Natural killer cell (primary cell): ENCODE data around the gene ACVR1. TPM values are rescaled to one million over a fixed set of nuclear protein-coding genes. Genes with fewer than 3 reads are reported as not detected.
A peak's percentile ranks its signal among the peaks of the same experiment; 100 is the strongest.

Experiments used
- ATAC-seq, 3 donors: fragments of 150-1000 bp in 2 of 3; fragments of 200-7000 bp in 1 of 3; cut with Tn5 transposase; 1 replicate in 1 of 3; 2 replicates in 2 of 3; pipeline ENCODE4 v1.10.0; 2021; ENCODE audit warnings: mild to moderate bottlenecking in 2 of 3, moderate library complexity in 2 of 3
- DNase-seq, 2 donors: peaks; one replicate each; pipeline versions ENCODE4 v3.0.0 to v3.0.0-alpha.2; 2013 to 2021; ENCODE audit warnings: mixed read lengths in 1 of 2
- H3K27ac ChIP-seq: one replicate; pipeline ENCODE4 v1.5.1; 2013; ENCODE audit warnings: mild to moderate bottlenecking, low read length
- H3K27me3 ChIP-seq: one replicate; pipeline ENCODE4 v1.6.1; 2013; ENCODE audit warnings: low read length; ENCODE audit not compliant: control insufficient read depth, insufficient read depth
- H3K36me3 ChIP-seq: one replicate; pipeline ENCODE4 v1.6.1; 2013; ENCODE audit warnings: low read length; ENCODE audit not compliant: control insufficient read depth, insufficient read depth
- H3K4me1 ChIP-seq: one replicate; pipeline ENCODE4 v1.6.1; 2013; ENCODE audit warnings: low read length; ENCODE audit not compliant: control insufficient read depth, insufficient read depth
- H3K4me3 ChIP-seq: one replicate; pipeline ENCODE4 v1.5.1; 2013; ENCODE audit warnings: low read length
- H3K9me3 ChIP-seq: one replicate; pipeline ENCODE4 v1.6.1; 2013; ENCODE audit warnings: low read length; ENCODE audit not compliant: control insufficient read depth, insufficient read depth
- H3K27ac Mint-ChIP-seq, 2 donors: one replicate each; pipeline ENCODE4 v1.8.0; 2022; ENCODE audit warnings: mild to moderate bottlenecking in 2 of 2, mixed read lengths in 2 of 2, moderate library complexity in 1 of 2
- H3K27me3 Mint-ChIP-seq, 2 donors: one replicate each; pipeline ENCODE4 v1.8.0; 2022; ENCODE audit warnings: low read depth in 2 of 2, mixed read lengths in 2 of 2
- H3K36me3 Mint-ChIP-seq: one replicate; pipeline ENCODE4 v1.8.0; 2022; ENCODE audit warnings: mixed read lengths
- H3K4me1 Mint-ChIP-seq, 2 donors: one replicate each; pipeline ENCODE4 v1.8.0; 2022; ENCODE audit warnings: mixed read lengths in 2 of 2
- H3K4me3 Mint-ChIP-seq: one replicate; pipeline ENCODE4 v1.8.0; 2022; ENCODE audit warnings: mild to moderate bottlenecking, moderate library complexity, mixed read lengths
- H3K9me3 Mint-ChIP-seq, 2 donors: one replicate each; pipeline ENCODE4 v1.8.0; 2022; ENCODE audit warnings: mixed read lengths in 2 of 2
- CTCF ChIP-seq: fragments of 200-600 bp; IDR thresholded peaks from one replicate; pipeline ENCODE4 v1.8.0; 2022; ENCODE audit warnings: antibody characterized with exemption
- WGBS: methylation state at CpG from one replicate; pipeline ENCODE4 v1.1.7; 2013; ENCODE audit warnings: missing lambda C conversion rate; ENCODE audit not compliant: insufficient coverage; 5-methylcytosine and 5-hydroxymethylcytosine counted together
- intact Hi-C: fragments of 100-400 bp; cut with micrococcal nuclease; formaldehyde crosslinking; loops from one replicate; pipeline ENCODE4 v1.14.2; 2022
- total RNA-seq, 4 donors: library from RNA; stranded (reverse); fragments of 120-200 nt in 1 of 4; gene quantifications; one replicate each; pipeline versions ENCODE4 v1.2.3 to v1.2.4, GENCODE V29; 2013 to 2022

Gene ACVR1
- total RNA-seq, 3 donors from 2014 or later (not counting 1 experiment from before 2014, with no cell fraction given), result 3.3 to 6.9 (median 6.1) TPM

GRCh38 chr2:157839822-157840221, 36.3 kb downstream of the ACVR1 start:
- H3K36me3 Mint-ChIP-seq, result no peaks in the 10 kb centered on the region
- no peaks in the 10 kb centered on the region for H3K9me3 Mint-ChIP-seq
- no peaks in the 10 kb centered on the region for H3K36me3 ChIP-seq
- no peak overlapping the region for H3K27ac Mint-ChIP-seq
- no peaks in the 10 kb centered on the region for H3K27me3 Mint-ChIP-seq
- H3K27me3 ChIP-seq, result no peaks in the 10 kb centered on the region
- 94% methylated on average over 2 of the region's 2 CpGs for WGBS
- TF ChIP-seq CTCF, result no peak
- no peak for DNase-seq
- no peak for ATAC-seq
- H3K9me3 ChIP-seq, result no peaks in the 10 kb centered on the region
- H3K4me3 Mint-ChIP-seq, result no peak overlapping the region
- H3K4me1 Mint-ChIP-seq, result peaks cover 8 to 11% of the 10 kb centered on the region in 2 donors
- intact Hi-C loops, result no loop called here
- H3K4me1 ChIP-seq, result peaks cover 3% of the 10 kb centered on the region
- H3K27ac ChIP-seq, result no peak overlapping the region
- no peak overlapping the region for H3K4me3 ChIP-seq

GRCh38 chr2:157839162-157839801, 36.8 kb downstream of the ACVR1 start:
- no peaks in the 10 kb centered on the region for H3K9me3 Mint-ChIP-seq
- DNase-seq, result no peak
- H3K27me3 Mint-ChIP-seq, result no peaks in the 10 kb centered on the region
- intact Hi-C loops, result no loop called here
- Histone ChIP-seq H3K4me3 (no peak overlapping the region), H3K9me3 (no peaks in the 10 kb centered on the region), H3K27me3 (no peaks in the 10 kb centered on the region), H3K36me3 (no peaks in the 10 kb centered on the region), H3K4me1 (peaks cover 3% of the 10 kb centered on the region), H3K27ac (no peak overlapping the region)
- H3K36me3 Mint-ChIP-seq, result no peaks in the 10 kb centered on the region
- WGBS, result 91% methylated on average over 5 of the region's 5 CpGs
- no peak overlapping the region for H3K27ac Mint-ChIP-seq
- peaks cover 8 to 11% of the 10 kb centered on the region in 2 donors for H3K4me1 Mint-ChIP-seq
- TF ChIP-seq CTCF, result no peak
- ATAC-seq, result no peak
- no peak overlapping the region for H3K4me3 Mint-ChIP-seq

- 32% methylated on average over 4 of the region's 4 CpGs for WGBS
- Mint-ChIP-seq H3K9me3 (no peaks in the 10 kb centered on the region), H3K36me3 (no peaks in the 10 kb centered on the region), H3K27ac (no peak overlapping the region), H3K27me3 (no peaks in the 10 kb centered on the region), H3K4me3 (no peak overlapping the region), H3K4me1 (peaks cover 8% of the 10 kb centered on the region in 2 donors)
- no peak for TF ChIP-seq CTCF
- peak in 1 of 2 donors; percentile 10 for DNase-seq
- Histone ChIP-seq H3K27ac (no peak overlapping the region), H3K9me3 (no peaks in the 10 kb centered on the region), H3K4me1 (peaks cover 3% of the 10 kb centered on the region), H3K36me3 (no peaks in the 10 kb centered on the region), H3K27me3 (no peaks in the 10 kb centered on the region), H3K4me3 (no peak overlapping the region)
- intact Hi-C loops, result no loop called here
- peak in 1 of 3 donors; percentile 61 for ATAC-seq
Observed at GRCh38 chr2:157838442-157839161, 37.5 kb downstream of the ACVR1 start.
